Thyroid gland (tissue), 4 donors: ENCODE data around the gene VPS13C. TPM values are rescaled to one million over a fixed set of nuclear protein-coding genes. Genes with fewer than 3 reads are reported as not detected.
A peak's percentile ranks its signal among the peaks of the same experiment; 100 is the strongest.

Source experiments
- DNase-seq, 2 donors: peaks; one replicate each; pipeline ENCODE4 v3.0.0-alpha.2; 2019
- H3K27ac ChIP-seq, 3 donors: fragments of 200-600 bp; sonication (generic); 1 replicate in 2 of 3; 2 replicates in 1 of 3; pipeline ENCODE4 v1.5.1; 2016 to 2019; ENCODE audit warnings: mild to moderate bottlenecking in 1 of 3, moderate library complexity in 1 of 3
- H3K27me3 ChIP-seq: fragments of 200-600 bp; sonication (generic); one replicate; pipeline ENCODE4 v1.5.1; 2019
- H3K36me3 ChIP-seq, 2 donors: fragments of 200-600 bp; sonication (generic); one replicate each; pipeline ENCODE4 v1.5.1; 2016 to 2019
- H3K4me1 ChIP-seq, 2 donors: fragments of 200-600 bp; sonication (generic); one replicate each; pipeline ENCODE4 v1.5.1; 2017 to 2019
- H3K4me3 ChIP-seq, 3 donors: fragments of 200-600 bp; sonication (generic); replicated peaks in 1 of 3; 1 replicate in 2 of 3; 2 replicates in 1 of 3; pipeline ENCODE4 v1.5.1; 2016; ENCODE audit warnings: mild to moderate bottlenecking in 1 of 3
- H3K9me3 ChIP-seq: fragments of 200-600 bp; sonication (generic); one replicate; pipeline ENCODE4 v1.5.1; 2017
- POLR2A ChIP-seq, 2 donors: fragments of 450-650 bp; IDR thresholded peaks; one replicate each; pipeline ENCODE4 v1.6.1; 2017; ENCODE audit warnings: antibody characterized with exemption in 2 of 2, mild to moderate bottlenecking in 2 of 2, moderate library complexity in 1 of 2
- WGBS, 2 donors: methylation state at CpG; one replicate each; pipeline ENCODE4 v1.1.5; 2017; 5-methylcytosine and 5-hydroxymethylcytosine counted together
- intact Hi-C: fragments of 100-400 bp; cut with DNase I; formaldehyde crosslinking; loops from one replicate; pipeline ENCODE4 v1.15.1; 2023
- total RNA-seq, 4 donors: library from RNA; depleted of rRNA; stranded (reverse); fragments of >200 nt; gene quantifications; one replicate each; pipeline ENCODE4 v1.2.3, GENCODE V29; 2016
- TF ChIP-seq, protein P1 (sequence below), 6 experiments: fragments of 200-600 bp in 3 of 6; fragments of 450-650 bp in 3 of 6; sonication (generic) in 3 of 6; IDR thresholded peaks; one replicate each; pipeline ENCODE4 v1.5.1; 2016 to 2019; ENCODE audit warnings: antibody characterized with exemption in 6 of 6, mild to moderate bottlenecking in 2 of 6, inconsistent platforms in 1 of 6, moderate library complexity in 1 of 6

The VPS13C gene
- total RNA-seq, 4 donors from 2014 or later = 99.4 to 159 (median 119) TPM

DNA sequence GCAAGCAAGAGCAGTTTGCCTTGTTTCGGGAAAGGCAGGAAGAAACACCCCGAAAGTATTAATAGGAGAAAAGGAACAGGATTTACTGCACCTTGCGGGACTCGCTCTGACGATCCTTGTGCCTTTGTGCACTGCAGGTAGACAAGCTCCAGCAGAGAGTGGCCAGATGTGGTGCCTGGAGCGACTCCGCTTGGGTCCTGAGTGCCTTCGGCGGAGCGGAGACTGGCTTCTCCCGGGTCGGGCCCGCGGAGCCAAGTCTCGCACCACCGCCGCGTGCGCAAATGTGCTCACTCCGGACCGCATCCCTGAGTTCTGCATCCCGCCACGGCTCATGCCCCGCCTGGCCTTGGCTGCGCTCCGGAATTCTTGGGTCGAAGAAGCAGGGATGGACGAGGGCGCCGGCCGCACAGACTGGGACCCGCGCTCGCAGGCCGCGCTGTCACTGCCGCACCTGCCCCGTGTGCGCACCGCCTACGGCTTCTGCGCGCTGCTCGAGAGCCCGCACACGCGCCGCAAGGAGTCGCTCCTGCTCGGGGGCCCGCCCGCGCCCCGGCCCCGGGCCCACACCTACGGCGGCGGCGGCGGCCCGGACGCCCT, 7.3 kb upstream of the VPS13C start:
- no peak for TF ChIP-seq POLR2A (IDR thresholded peaks at IDR 0.05)
- TF ChIP-seq, protein P1, sequence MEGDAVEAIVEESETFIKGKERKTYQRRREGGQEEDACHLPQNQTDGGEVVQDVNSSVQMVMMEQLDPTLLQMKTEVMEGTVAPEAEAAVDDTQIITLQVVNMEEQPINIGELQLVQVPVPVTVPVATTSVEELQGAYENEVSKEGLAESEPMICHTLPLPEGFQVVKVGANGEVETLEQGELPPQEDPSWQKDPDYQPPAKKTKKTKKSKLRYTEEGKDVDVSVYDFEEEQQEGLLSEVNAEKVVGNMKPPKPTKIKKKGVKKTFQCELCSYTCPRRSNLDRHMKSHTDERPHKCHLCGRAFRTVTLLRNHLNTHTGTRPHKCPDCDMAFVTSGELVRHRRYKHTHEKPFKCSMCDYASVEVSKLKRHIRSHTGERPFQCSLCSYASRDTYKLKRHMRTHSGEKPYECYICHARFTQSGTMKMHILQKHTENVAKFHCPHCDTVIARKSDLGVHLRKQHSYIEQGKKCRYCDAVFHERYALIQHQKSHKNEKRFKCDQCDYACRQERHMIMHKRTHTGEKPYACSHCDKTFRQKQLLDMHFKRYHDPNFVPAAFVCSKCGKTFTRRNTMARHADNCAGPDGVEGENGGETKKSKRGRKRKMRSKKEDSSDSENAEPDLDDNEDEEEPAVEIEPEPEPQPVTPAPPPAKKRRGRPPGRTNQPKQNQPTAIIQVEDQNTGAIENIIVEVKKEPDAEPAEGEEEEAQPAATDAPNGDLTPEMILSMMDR (IDR thresholded peaks at IDR 0.05) = no peak
- Histone ChIP-seq H3K4me3 (peak overlapping the region in 2 of 3 donors; percentile 39 to 53), H3K27me3 (no peaks in the 10 kb centered on the region), H3K27ac (no peak overlapping the region), H3K36me3 (no peaks in the 10 kb centered on the region), H3K9me3 (no peaks in the 10 kb centered on the region), H3K4me1 (peaks cover 4 to 13% of the 10 kb centered on the region in 2 donors)
- 2 to 5% methylated on average over 8 to 14 of the region's 62 CpGs for WGBS, 2 donors
- peak; percentile 37 to 42 for DNase-seq
- intact Hi-C loops = no loop called here

DNA sequence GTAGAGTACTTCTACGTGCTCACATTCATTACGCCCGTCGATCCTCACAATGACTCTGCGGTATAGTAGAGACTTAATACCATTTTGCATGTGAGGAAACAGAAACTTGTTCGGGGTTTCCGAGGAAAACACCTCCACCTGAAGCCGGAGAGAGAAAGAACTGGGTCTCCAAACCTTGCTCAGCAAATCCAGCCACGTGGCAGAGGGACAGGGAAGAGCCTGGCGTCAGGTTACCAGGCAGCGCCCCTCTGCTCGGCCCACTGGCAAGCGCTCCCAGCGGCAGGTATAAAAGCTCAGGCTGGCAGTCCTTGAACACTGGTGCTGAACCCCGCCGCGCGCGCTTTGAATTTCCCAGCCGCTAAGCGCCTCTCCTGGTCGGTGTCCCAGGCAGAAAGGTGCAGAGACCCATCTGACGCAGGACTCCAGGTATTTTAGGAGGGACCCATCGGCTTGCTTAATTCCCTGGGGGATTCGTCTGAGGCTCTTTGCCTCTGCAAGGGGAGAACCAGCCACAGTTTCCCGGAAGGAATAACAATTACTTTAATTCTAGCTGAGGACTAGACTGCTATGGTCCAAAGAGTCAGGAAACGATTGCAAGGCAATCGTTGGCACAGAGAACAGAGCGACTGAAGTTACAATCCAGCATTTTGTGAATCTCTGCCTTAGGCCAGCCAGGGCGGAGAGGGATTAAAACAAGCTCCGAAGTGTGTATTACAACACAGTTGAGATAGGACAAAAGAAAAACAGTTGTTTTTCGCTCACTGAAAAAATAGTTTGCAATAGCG, 6.6 kb upstream of the VPS13C start, which contains the start of gene C2CD4A:
C2CD4A (plus strand) TSS at position 315 of the 785 bp plus-strand sequence. CDS start 637 bp downstream, outside the sequence.
- Histone ChIP-seq H3K9me3 (no peaks in the 10 kb centered on the region), H3K27ac (no peak within 1 kb of the TSS), H3K27me3 (no peaks in the 10 kb centered on the region), H3K36me3 (no peaks in the 10 kb centered on the region), H3K4me1 (peaks cover 4 to 13% of the 10 kb centered on the region in 2 donors), H3K4me3 (peak within 1 kb of the TSS in 2 of 3 donors; percentile 39 to 53)
- DNase-seq = peak; percentile 92 to 95
- TF ChIP-seq, protein P1 (IDR thresholded peaks at IDR 0.05) = peak in 4 of 6 experiments; percentile 26 to 43 (median 28)
- peak in 1 of 2 donors; percentile 88 for TF ChIP-seq POLR2A (IDR thresholded peaks at IDR 0.05)
- intact Hi-C loops = no loop called here
- WGBS, 2 donors = 5 to 8% methylated on average over 25 to 28 of the region's 33 CpGs

DNA sequence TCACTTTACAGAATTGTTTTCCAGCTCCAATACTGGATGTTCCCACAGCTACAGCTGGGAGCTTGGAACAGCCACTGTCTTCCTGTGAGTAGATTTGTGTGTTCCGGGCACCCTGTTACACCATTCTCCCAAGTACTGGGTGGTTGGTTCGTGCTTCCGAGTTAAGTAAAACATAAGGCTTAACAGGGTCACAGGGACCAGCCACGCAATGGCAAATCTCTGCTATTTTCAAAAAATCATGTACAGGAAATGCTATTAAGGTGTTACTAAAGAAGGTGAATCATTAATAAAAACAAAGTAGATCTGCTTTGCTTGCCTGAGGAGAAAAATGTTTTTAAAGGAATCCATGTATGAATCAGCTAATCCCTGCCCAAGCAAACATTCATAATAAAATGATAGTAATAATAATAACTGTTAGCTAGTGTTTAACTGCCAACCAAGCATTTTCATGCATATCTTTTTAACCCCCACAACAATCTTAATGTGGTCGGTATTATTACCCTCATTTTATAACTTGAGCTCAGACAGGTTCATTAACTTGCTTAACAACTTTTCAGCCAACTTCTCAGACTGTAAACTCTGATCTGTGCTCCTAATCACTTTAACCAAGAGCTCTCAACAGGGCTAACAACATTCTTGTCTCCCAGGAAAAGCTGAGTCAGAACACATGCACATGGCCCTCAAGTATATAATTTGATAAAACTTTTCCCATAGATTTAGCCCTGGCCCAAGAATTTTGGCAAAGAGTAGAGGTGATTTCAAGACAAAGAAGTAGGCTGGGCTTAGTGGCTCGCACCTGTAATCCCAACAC, 3.8 kb upstream of the VPS13C start:
- Histone ChIP-seq H3K27ac (peak overlapping the region; percentile 31 to 69 (median 61)), H3K4me3 (no peak overlapping the region), H3K36me3 (no peaks in the 10 kb centered on the region), H3K27me3 (no peaks in the 10 kb centered on the region), H3K4me1 (peaks cover 4 to 13% of the 10 kb centered on the region in 2 donors), H3K9me3 (no peaks in the 10 kb centered on the region)
- TF ChIP-seq, protein P1 (IDR thresholded peaks at IDR 0.05) = no peak
- TF ChIP-seq POLR2A (IDR thresholded peaks at IDR 0.05) = no peak
- intact Hi-C loops = no loop called here
- peak; percentile 18 for DNase-seq
- 68 to 71% methylated on average over 6 of the region's 6 CpGs for WGBS, 2 donors

DNA sequence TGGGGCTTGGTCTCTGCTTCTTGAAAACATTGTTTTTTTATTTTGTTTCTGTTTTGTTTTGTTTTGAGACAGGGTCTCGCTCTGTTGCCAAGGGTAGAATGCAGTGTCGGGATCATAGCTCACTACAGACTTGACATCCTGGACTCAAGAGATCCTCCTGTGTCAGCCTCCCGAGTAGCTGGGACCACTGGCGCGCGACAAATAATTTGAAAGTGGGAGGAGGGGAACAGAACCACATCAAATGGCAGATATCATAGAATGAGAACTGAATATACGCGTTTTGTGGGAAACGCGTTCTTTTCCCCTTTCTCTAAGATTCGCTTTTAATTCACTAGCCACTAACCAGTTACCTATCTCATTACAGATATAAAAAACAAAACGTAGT, 641 bp upstream of the VPS13C start:
- no peak for DNase-seq
- intact Hi-C loops = no loop called here
- TF ChIP-seq POLR2A (IDR thresholded peaks at IDR 0.05) = no peak
- TF ChIP-seq, protein P1 (IDR thresholded peaks at IDR 0.05) = no peak
- H3K4me1 ChIP-seq = peaks cover 4% of the 10 kb centered on the region in 2 donors
- no peaks in the 10 kb centered on the region for H3K27me3 ChIP-seq
- WGBS, 2 donors = 18 to 23% methylated on average over 12 of the region's 12 CpGs
- H3K36me3 ChIP-seq = no peaks in the 10 kb centered on the region
- H3K9me3 ChIP-seq = no peaks in the 10 kb centered on the region
- H3K4me3 ChIP-seq = peak overlapping the region; percentile 20 to 93 (median 77)
- H3K27ac ChIP-seq = peak overlapping the region; percentile 83 to 95 (median 90)
